K562 (cell line): ENCODE results near the gene MEIS1. TPM values are rescaled to one million over a fixed set of nuclear protein-coding genes. Genes with fewer than 3 reads are reported as not detected.
A peak's percentile ranks its signal among the peaks of the same experiment; 100 is the strongest.

Experiments
- ATAC-seq: fragments of 200-7000 bp; cut with Tn5 transposase; 3 replicates; pipeline ENCODE4 v1.9.1; 2020; ENCODE audit warnings: moderate library complexity
- BruUV-seq: library from RNA; stranded (reverse); fragments of 400-500 nt; replicated peaks from 2 replicates; lab custom pipeline; 2021; lab: Mats Ljungman, UMichigan
- CTCF ChIA-PET: fragments of 300-600 bp; formaldehyde crosslinking; extraction: SDS; loops from one replicate; lab custom pipeline; 2021; ENCODE audit warnings: low intra/inter-chr PET ratio; lab: Yijun Ruan, JAX
- POLR2A ChIA-PET: fragments of 300-600, 350-650 bp; sonication (Branson Sonifier 250); formaldehyde crosslinking; extraction: SDS; loops from one replicate; lab custom pipeline; 2021; ENCODE audit warnings: antibody characterized with exemption, inconsistent platforms; lab: Yijun Ruan, JAX
- DNase-seq, 4 experiments: peaks; one replicate each; pipeline versions ENCODE4 v3.0.0 to v3.0.0-alpha.2; 2011 to 2018; ENCODE audit warnings: low spot score in 3 of 4, mixed read lengths in 3 of 4; ENCODE audit errors: extremely low read depth in 1 of 4
- FAIRE-seq: peaks from 2 replicates; lab custom pipeline; 2011; peaks lifted over from hg19 to GRCh38; lab: Jason Lieb, UNC
- H2AFZ ChIP-seq: 2 replicates; pipeline ENCODE4 v1.6.0; 2011; ENCODE audit warnings: low read depth, low read length, control low read depth, inconsistent platforms
- H3K27ac ChIP-seq: fragments of 200-600 bp; 3 replicates; pipeline ENCODE4 v1.8.0; 2011; ENCODE audit warnings: low read depth, mild to moderate bottlenecking, control low read depth, inconsistent platforms, low read length, moderate library complexity, mixed read lengths; ENCODE audit errors: extremely low read depth
- H3K27me3 ChIP-seq, 2 experiments: fragments of 300-600 bp in 1 of 2; 2 replicates in 1 of 2; 3 replicates in 1 of 2; pipeline versions ENCODE4 v1.6.0 to v1.8.0; 2011; ENCODE audit warnings: inconsistent platforms in 2 of 2, low read length in 2 of 2, mild to moderate bottlenecking in 1 of 2, mixed read lengths in 1 of 2, moderate library complexity in 1 of 2; ENCODE audit not compliant: control insufficient read depth in 2 of 2, insufficient read depth in 2 of 2
- H3K36me3 ChIP-seq: fragments of 300-600 bp; 3 replicates; pipeline ENCODE4 v1.8.0; 2011; ENCODE audit warnings: mild to moderate bottlenecking, low read length, inconsistent platforms; ENCODE audit not compliant: control insufficient read depth, insufficient read depth
- H3K4me1 ChIP-seq, 2 experiments: fragments of 200-600 bp in 1 of 2; replicated peaks in 1 of 2; 2 replicates in 1 of 2; 3 replicates in 1 of 2; pipeline versions ENCODE4 v1.5.1 to v1.8.0; 2011; ENCODE audit warnings: inconsistent platforms in 2 of 2, low read length in 2 of 2, mild to moderate bottlenecking in 1 of 2, mixed read lengths in 1 of 2, moderate library complexity in 1 of 2; ENCODE audit not compliant: control insufficient read depth in 2 of 2, insufficient read depth in 2 of 2
- H3K4me2 ChIP-seq: 2 replicates; pipeline ENCODE4 v1.6.1; 2011; ENCODE audit warnings: low read length, control low read depth, inconsistent platforms, mixed read lengths; ENCODE audit not compliant: insufficient read depth
- H3K4me3 ChIP-seq: fragments of 200-600 bp; sonication (generic), shearing (Covaris generic); 2 replicates; pipeline ENCODE4 v1.5.1; 2016; ENCODE audit warnings: control low read depth, inconsistent platforms
- H3K79me2 ChIP-seq: fragments of 200-600 bp; 3 replicates; pipeline ENCODE4 v1.8.0; 2011; ENCODE audit warnings: low read length, inconsistent platforms; ENCODE audit not compliant: control insufficient read depth, insufficient read depth
- H3K9ac ChIP-seq, 2 experiments: 2 replicates each; pipeline versions ENCODE4 v1.6.0 to v1.6.1; 2011; ENCODE audit warnings: low read depth in 2 of 2, low read length in 2 of 2, control low read depth in 1 of 2, inconsistent platforms in 1 of 2, mild to moderate bottlenecking in 1 of 2, mixed read lengths in 1 of 2; ENCODE audit not compliant: insufficient read depth in 1 of 2
- H3K9me1 ChIP-seq: one replicate; pipeline ENCODE4 v1.6.0; 2011; ENCODE audit warnings: inconsistent platforms, mild to moderate bottlenecking, low read length, moderate library complexity; ENCODE audit not compliant: control insufficient read depth, insufficient read depth
- H3K9me3 ChIP-seq: replicated peaks from 2 replicates; pipeline ENCODE4 v1.5.1; 2011; ENCODE audit warnings: low read depth, low read length, inconsistent platforms; ENCODE audit not compliant: control insufficient read depth, insufficient read depth
- H4K20me1 ChIP-seq: replicated peaks from 2 replicates; pipeline ENCODE4 v1.6.1; 2011; ENCODE audit warnings: low read length, inconsistent platforms, mixed read lengths; ENCODE audit not compliant: control insufficient read depth, insufficient read depth
- BCOR ChIP-seq: fragments of 450-650 bp; IDR thresholded peaks from 2 replicates; pipeline ENCODE4 v1.6.1; 2016
- FIP1L1 ChIP-seq: fragments of 200-400 bp; formaldehyde crosslinking; IDR thresholded peaks from 2 replicates; pipeline ENCODE4 v1.6.1; 2018; ENCODE audit warnings: mild to moderate bottlenecking, low read depth, low read length; ENCODE audit not compliant: poor library complexity, severe bottlenecking
- FOSL1 ChIP-seq: fragments of 200-800 bp; sonication (Bioruptor generic); conservative IDR thresholded peaks from 2 replicates; pipeline ENCODE4 v1.6.1; 2016; ENCODE audit warnings: missing genetic modification characterization, missing compliant biosample characterization
- MED1 ChIP-seq: sonication (generic); formaldehyde crosslinking; IDR thresholded peaks from 2 replicates; pipeline ENCODE4 v1.8.1; 2023; ENCODE audit warnings: missing genetic modification reagents, borderline replicate concordance
- MEIS2 ChIP-seq: fragments of 450-650 bp; IDR thresholded peaks from 2 replicates; pipeline ENCODE4 v1.6.1; 2014; ENCODE audit warnings: mild to moderate bottlenecking; ENCODE audit not compliant: partially characterized antibody
- PKNOX1 ChIP-seq: fragments of 450-650 bp; IDR thresholded peaks from 2 replicates; pipeline ENCODE4 v1.6.1; 2016
- RBM25 ChIP-seq: fragments of 200-400 bp; formaldehyde crosslinking; IDR thresholded peaks from 2 replicates; pipeline ENCODE4 v1.6.1; 2018; ENCODE audit warnings: low read length, low read depth, moderate library complexity; ENCODE audit not compliant: severe bottlenecking
- RBM39 ChIP-seq: fragments of 200-400 bp; formaldehyde crosslinking; optimal IDR thresholded peaks from 2 replicates; pipeline ENCODE3; 2018; ENCODE audit warnings: low read depth, low read length
- RCOR1 ChIP-seq, 2 experiments: IDR thresholded peaks; 2 replicates each; pipeline ENCODE4 v1.6.1; 2012; ENCODE audit warnings: low read depth in 2 of 2, low read length in 2 of 2, borderline replicate concordance in 1 of 2, improper control_type of control experiment in 1 of 2
- SIN3B ChIP-seq: fragments of 450-650 bp; IDR thresholded peaks from 2 replicates; pipeline ENCODE4 v1.6.1; 2017; ENCODE audit warnings: low read depth, mild to moderate bottlenecking, moderate library complexity
- SMAD1 ChIP-seq: fragments of 150-350 bp; IDR thresholded peaks from 2 replicates; pipeline ENCODE4 v1.6.1; 2014; ENCODE audit warnings: low read length, low read depth; ENCODE audit not compliant: partially characterized antibody
- ZNF311 ChIP-seq: fragments of 250-450 bp; sonication (Bioruptor Pico); IDR thresholded peaks from 2 replicates; pipeline ENCODE4 v1.4.0; 2020; ENCODE audit warnings: mild to moderate bottlenecking, moderate library complexity
- ZNF589 ChIP-seq: fragments of 200-800 bp; sonication (Bioruptor generic); IDR thresholded peaks from 2 replicates; pipeline ENCODE4 v1.6.1; 2016; ENCODE audit warnings: low read depth, missing genetic modification characterization, missing compliant biosample characterization
- WGBS: fragments of 100-300 bp; shearing (Covaris generic); methylation state at CpG from one replicate; pipeline ENCODE4 v1.1.6; 2016; ENCODE audit warnings: low coverage, mixed read lengths; ENCODE audit not compliant: insufficient coverage; ENCODE audit errors: missing lambda C conversion rate; 5-methylcytosine and 5-hydroxymethylcytosine counted together
- in situ Hi-C: fragments of 300-500 bp; cut with MboI; formaldehyde crosslinking; loops from 4 replicates; pipeline ENCODE4 v1.15.0; 2018; ENCODE audit warnings: inconsistent platforms, mixed read lengths
- intact Hi-C: fragments of 100-400 bp; cut with micrococcal nuclease; formaldehyde crosslinking; loops from 2 replicates; pipeline ENCODE4 v1.14.2; 2022
- polyA plus RNA-seq, 8 experiments: library from polyadenylated mRNA; depleted of rRNA in 4 of 8; stranded (reverse) in 5 of 8; unstranded in 3 of 8; fragments of >200 nt; fragmentation: Nextera tagmentation in 2 of 8; fragmentation: Illumina TruSeq in 1 of 8; extraction: Ambion mirVana in 2 of 8; extraction: Trizol in 1 of 8; gene quantifications; 2 replicates each; pipeline versions ENCODE4 v1.2.1 to v1.2.3, GENCODE V29; 2011 to 2014; ENCODE audit warnings: inconsistent platforms in 1 of 8, missing spikeins in 1 of 8
- total RNA-seq, 7 experiments: library from RNA; depleted of rRNA in 6 of 7; stranded (reverse); fragments of >200 nt in 6 of 7; fragmentation: Illumina TruSeq in 2 of 7; extraction: Trizol in 2 of 7; gene quantifications; 2 replicates each; pipeline versions ENCODE4 v1.2.1 to v1.2.3, GENCODE V29; 2011 to 2021; ENCODE audit warnings: low replicate concordance in 1 of 7
- TF ChIP-seq, protein P1 (sequence below): sonication (generic); formaldehyde crosslinking; IDR thresholded peaks from 2 replicates; pipeline ENCODE4 v1.8.0; 2022; ENCODE audit warnings: missing genetic modification reagents, mild to moderate bottlenecking, borderline replicate concordance
- TF ChIP-seq, protein P2 (sequence below): fragments of 250-450 bp; sonication (Bioruptor Pico); IDR thresholded peaks from 2 replicates; pipeline ENCODE4 v1.4.0; 2020; ENCODE audit warnings: mild to moderate bottlenecking, moderate library complexity

Gene MEIS1
- total and polyA plus RNA-seq, 9 of the 15 experiments (the other 6 are each of a cell fraction or from before 2014, with no cell fraction given) = 2.3 to 9.0 (median 5.9) TPM

- no peaks in the 10 kb centered on the region for H4K20me1 ChIP-seq
- CTCF ChIA-PET = interaction anchor here (0.6 kb wide), 1 partner anchor 218 kb away, joined by 3 read pairs; no protein-coding TSS in a partner anchor
- H3K27me3 ChIP-seq = no peaks in the 10 kb centered on the region; a peak in 1 of 5 replicates
- intact Hi-C loops (no loop called here), in situ Hi-C loops (no loop called here)
- BruUV-seq = no TSS peak
- peak; percentile 87 for FAIRE-seq
- peak overlapping the region; percentile 94 for H2AFZ ChIP-seq
- H3K4me1 ChIP-seq = peaks cover 0 to 8% of the 10 kb centered on the region in 2 experiments; a peak in 3 of 5 replicates
- no peaks in the 10 kb centered on the region for H3K9me3 ChIP-seq
- no peak overlapping the region for H3K4me3 ChIP-seq
- POLR2A ChIA-PET = interaction anchor here (0.7 kb wide), 1 partner anchor 334 kb away, joined by 3 read pairs; no protein-coding TSS in a partner anchor
- no peak overlapping the region for H3K9ac ChIP-seq
- 4% methylated on average over 3 of the region's 3 CpGs for WGBS
- no peaks in the 10 kb centered on the region for H3K36me3 ChIP-seq
- H3K79me2 ChIP-seq = no peaks in the 10 kb centered on the region
- peak; percentile 16 to 37 (median 24) for DNase-seq
- peak; percentile 83 for ATAC-seq
- peak overlapping the region; percentile 10; the same call in 1 of the 2 replicates for H3K4me2 ChIP-seq
- H3K27ac ChIP-seq = no peak overlapping the region
- H3K9me1 ChIP-seq = no peaks in the 10 kb centered on the region
- TF ChIP-seq, protein P1, sequence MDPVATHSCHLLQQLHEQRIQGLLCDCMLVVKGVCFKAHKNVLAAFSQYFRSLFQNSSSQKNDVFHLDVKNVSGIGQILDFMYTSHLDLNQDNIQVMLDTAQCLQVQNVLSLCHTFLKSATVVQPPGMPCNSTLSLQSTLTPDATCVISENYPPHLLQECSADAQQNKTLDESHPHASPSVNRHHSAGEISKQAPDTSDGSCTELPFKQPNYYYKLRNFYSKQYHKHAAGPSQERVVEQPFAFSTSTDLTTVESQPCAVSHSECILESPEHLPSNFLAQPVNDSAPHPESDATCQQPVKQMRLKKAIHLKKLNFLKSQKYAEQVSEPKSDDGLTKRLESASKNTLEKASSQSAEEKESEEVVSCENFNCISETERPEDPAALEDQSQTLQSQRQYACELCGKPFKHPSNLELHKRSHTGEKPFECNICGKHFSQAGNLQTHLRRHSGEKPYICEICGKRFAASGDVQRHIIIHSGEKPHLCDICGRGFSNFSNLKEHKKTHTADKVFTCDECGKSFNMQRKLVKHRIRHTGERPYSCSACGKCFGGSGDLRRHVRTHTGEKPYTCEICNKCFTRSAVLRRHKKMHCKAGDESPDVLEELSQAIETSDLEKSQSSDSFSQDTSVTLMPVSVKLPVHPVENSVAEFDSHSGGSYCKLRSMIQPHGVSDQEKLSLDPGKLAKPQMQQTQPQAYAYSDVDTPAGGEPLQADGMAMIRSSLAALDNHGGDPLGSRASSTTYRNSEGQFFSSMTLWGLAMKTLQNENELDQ (CRISPR knock-in tag) = no peak
- TF ChIP-seq SMAD1 = no peak
- TF ChIP-seq RBM39 = no peak
- no peak for TF ChIP-seq ZNF311 (CRISPR knock-in tag)
- TF ChIP-seq PKNOX1 = peak; percentile 44; the same call in 1 of the 2 replicates
- no peak for TF ChIP-seq SIN3B
- TF ChIP-seq BCOR = no peak
- TF ChIP-seq RCOR1 (IDR thresholded peaks at IDR 0.05; ENCODE audit: borderline replicate concordance in 1 of 2, low read depth in 2 of 2, low read length in 2 of 2) = no peak
- TF ChIP-seq, protein P2, sequence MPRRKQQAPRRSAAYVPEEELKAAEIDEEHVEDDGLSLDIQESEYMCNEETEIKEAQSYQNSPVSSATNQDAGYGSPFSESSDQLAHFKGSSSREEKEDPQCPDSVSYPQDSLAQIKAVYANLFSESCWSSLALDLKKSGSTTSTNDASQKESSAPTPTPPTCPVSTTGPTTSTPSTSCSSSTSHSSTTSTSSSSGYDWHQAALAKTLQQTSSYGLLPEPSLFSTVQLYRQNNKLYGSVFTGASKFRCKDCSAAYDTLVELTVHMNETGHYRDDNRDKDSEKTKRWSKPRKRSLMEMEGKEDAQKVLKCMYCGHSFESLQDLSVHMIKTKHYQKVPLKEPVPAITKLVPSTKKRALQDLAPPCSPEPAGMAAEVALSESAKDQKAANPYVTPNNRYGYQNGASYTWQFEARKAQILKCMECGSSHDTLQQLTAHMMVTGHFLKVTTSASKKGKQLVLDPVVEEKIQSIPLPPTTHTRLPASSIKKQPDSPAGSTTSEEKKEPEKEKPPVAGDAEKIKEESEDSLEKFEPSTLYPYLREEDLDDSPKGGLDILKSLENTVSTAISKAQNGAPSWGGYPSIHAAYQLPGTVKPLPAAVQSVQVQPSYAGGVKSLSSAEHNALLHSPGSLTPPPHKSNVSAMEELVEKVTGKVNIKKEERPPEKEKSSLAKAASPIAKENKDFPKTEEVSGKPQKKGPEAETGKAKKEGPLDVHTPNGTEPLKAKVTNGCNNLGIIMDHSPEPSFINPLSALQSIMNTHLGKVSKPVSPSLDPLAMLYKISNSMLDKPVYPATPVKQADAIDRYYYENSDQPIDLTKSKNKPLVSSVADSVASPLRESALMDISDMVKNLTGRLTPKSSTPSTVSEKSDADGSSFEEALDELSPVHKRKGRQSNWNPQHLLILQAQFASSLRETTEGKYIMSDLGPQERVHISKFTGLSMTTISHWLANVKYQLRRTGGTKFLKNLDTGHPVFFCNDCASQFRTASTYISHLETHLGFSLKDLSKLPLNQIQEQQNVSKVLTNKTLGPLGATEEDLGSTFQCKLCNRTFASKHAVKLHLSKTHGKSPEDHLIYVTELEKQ = no peak
- TF ChIP-seq ZNF589 = no peak
- TF ChIP-seq FOSL1 (tag) = peak; percentile 91
- TF ChIP-seq MEIS2 = peak; percentile 77
- TF ChIP-seq FIP1L1 = no peak
- no peak for TF ChIP-seq RBM25
- no peak for TF ChIP-seq MED1
Observed at GRCh38 chr2:66389651-66390131, 45.2 kb upstream of the MEIS1 start.
